ENCODE measurements around the gene FOXS1. TPM values are rescaled to one million over a fixed set of nuclear protein-coding genes. Genes with fewer than 3 reads are reported as not detected.
A peak's percentile ranks its signal among the peaks of the same experiment; 100 is the strongest.

The FOXS1 gene
- total RNA-seq, 4 donors from 2014 or later, result 0.32 to 0.38 TPM; not detected in 2

- DNase-seq, result no peak
- Histone ChIP-seq H3K36me3 (no peaks in the 10 kb centered on the region), H3K4me1 (peaks cover 10 to 47% (median 12%) of the 10 kb centered on the region in 3 donors), H3K27ac (peak overlapping the region in 2 of 4 donors; percentile 55 to 61), H3K27me3 (peaks cover 0 to 34% (median 0%) of the 10 kb centered on the region in 4 donors), H3K9me3 (no peaks in the 10 kb centered on the region), H3K4me3 (no peak overlapping the region)
- 62 to 71% methylated on average over 9 to 13 of the region's 15 CpGs for WGBS, 2 donors
- intact Hi-C loops (cut with DNase I), result no loop called here
- TF ChIP-seq CTCF (IDR thresholded peaks at IDR 0.05) (no peak), POLR2A (IDR thresholded peaks at IDR 0.05) (no peak)
Observed at GRCh38 chr20:31840906-31841816, 4.2 kb downstream of the FOXS1 start.

GRCh38 chr20:31839782-31840487, 5.5 kb downstream of the FOXS1 start:
- H3K4me3 ChIP-seq, result no peak overlapping the region
- no peak overlapping the region for H3K27ac ChIP-seq
- no peak for DNase-seq
- no peak for TF ChIP-seq POLR2A (IDR thresholded peaks at IDR 0.05)
- peaks cover 3 to 46% (median 19%) of the 10 kb centered on the region in 3 donors for H3K4me1 ChIP-seq
- H3K36me3 ChIP-seq, result no peaks in the 10 kb centered on the region
- peaks cover 0 to 27% (median 0%) of the 10 kb centered on the region in 4 donors for H3K27me3 ChIP-seq
- 71 to 83% methylated on average over 5 of the region's 5 CpGs for WGBS, 2 donors
- H3K9me3 ChIP-seq, result no peaks in the 10 kb centered on the region
- intact Hi-C loops (cut with DNase I), result no loop called here

GRCh38 chr20:31838646-31839292, 6.6 kb downstream of the FOXS1 start:
- Histone ChIP-seq H3K27ac (no peak overlapping the region), H3K36me3 (no peaks in the 10 kb centered on the region), H3K4me1 (peaks cover 3 to 44% (median 19%) of the 10 kb centered on the region in 3 donors), H3K9me3 (no peaks in the 10 kb centered on the region), H3K27me3 (peaks cover 0 to 24% (median 0%) of the 10 kb centered on the region in 4 donors), H3K4me3 (no peak overlapping the region)
- no peak for DNase-seq
- 73 to 83% methylated on average over 9 of the region's 9 CpGs for WGBS, 2 donors
- no peak for TF ChIP-seq POLR2A (IDR thresholded peaks at IDR 0.05)
- TF ChIP-seq CTCF (IDR thresholded peaks at IDR 0.05), result no peak
- intact Hi-C loops (cut with DNase I), result no loop called here

GRCh38 chr20:31837896-31838397, 7.5 kb downstream of the FOXS1 start:
- no peak for DNase-seq
- intact Hi-C loops (cut with DNase I), result no loop called here
- Histone ChIP-seq H3K36me3 (no peaks in the 10 kb centered on the region), H3K4me1 (peaks cover 3 to 37% (median 19%) of the 10 kb centered on the region in 3 donors), H3K27ac (no peak overlapping the region), H3K4me3 (no peak overlapping the region), H3K9me3 (no peaks in the 10 kb centered on the region), H3K27me3 (peaks cover 0 to 27% (median 0%) of the 10 kb centered on the region in 4 donors)
- TF ChIP-seq POLR2A (IDR thresholded peaks at IDR 0.05), result no peak
- no peak for TF ChIP-seq CTCF (IDR thresholded peaks at IDR 0.05)
- WGBS, 2 donors, result 20 to 71% methylated on average over 1 to 2 of the region's 3 CpGs

- Histone ChIP-seq H3K9me3 (no peaks in the 10 kb centered on the region), H3K4me3 (no peak overlapping the region), H3K4me1 (peaks cover 3 to 28% (median 19%) of the 10 kb centered on the region in 3 donors), H3K36me3 (no peaks in the 10 kb centered on the region), H3K27ac (no peak overlapping the region), H3K27me3 (peaks cover 0 to 26% (median 0%) of the 10 kb centered on the region in 4 donors)
- DNase-seq, result no peak
- WGBS, 2 donors, result 51% methylated on average over 2 of the region's 5 CpGs; no CpG with 5 or more reads in 1 of the 2 donors
- TF ChIP-seq CTCF (IDR thresholded peaks at IDR 0.05) (no peak), POLR2A (IDR thresholded peaks at IDR 0.05) (no peak)
- intact Hi-C loops (cut with DNase I), result no loop called here
Observed at GRCh38 chr20:31836853-31837608, 8.4 kb downstream of the FOXS1 start.

Data from esophagus squamous epithelium (tissue), 5 donors.